ENCODE measurements around the gene CPED1.

The CPED1 gene

GRCh38 chr7:121343302-121343701 lies 354.8 kb downstream of the CPED1 start:
- no peak for DNase-seq (ENCODE audit: low read depth, low spot score)
- in situ Hi-C loops (cut with HindIII; ENCODE audit: low sequenced_read_pairs), result no loop called here
- TF ChIP-seq CTCF (IDR thresholded peaks at IDR 0.05; ENCODE audit: low read depth, low read length), result no peak
- H3K4me3 ChIP-seq (ENCODE audit: low read depth, low read length), result no peak overlapping the region

- H3K4me3 ChIP-seq (ENCODE audit: low read depth, low read length), result no peak overlapping the region
- no peak for DNase-seq (ENCODE audit: low read depth, low spot score)
- no peak for TF ChIP-seq CTCF (IDR thresholded peaks at IDR 0.05; ENCODE audit: low read depth, low read length)
- in situ Hi-C loops (cut with HindIII; ENCODE audit: low sequenced_read_pairs), result no loop called here
Observed at GRCh38 chr7:121344093-121344492, 355.6 kb downstream of the CPED1 start.

GRCh38 chr7:121344497-121344896 lies 356.0 kb downstream of the CPED1 start:
- no peak for TF ChIP-seq CTCF (IDR thresholded peaks at IDR 0.05; ENCODE audit: low read depth, low read length)
- in situ Hi-C loops (cut with HindIII; ENCODE audit: low sequenced_read_pairs), result no loop called here
- no peak for DNase-seq (ENCODE audit: low read depth, low spot score)
- H3K4me3 ChIP-seq (ENCODE audit: low read depth, low read length), result no peak overlapping the region

All from astrocyte of the spinal cord (primary cell).